Measurements from ENCODE around the gene TLCD2. TPM values are rescaled to one million over a fixed set of nuclear protein-coding genes. Genes with fewer than 3 reads are reported as not detected.

The TLCD2 gene
- total and polyA plus RNA-seq, 2 of the 13 experiments (the other 11 are each of a cell fraction or from before 2014, with no cell fraction given) = 0.90 to 1.1 TPM

GRCh38 chr17:1716912-1717695, 6.9 kb upstream of the TLCD2 start (continued):
- TF ChIP-seq NFE2 (CRISPR knock-in tag; IDR thresholded peaks at IDR 0.05) = peak; percentile 95
- no peak for TF ChIP-seq ISL2 (CRISPR knock-in tag; IDR thresholded peaks at IDR 0.05)
- no peak for TF ChIP-seq ZNF3 (CRISPR knock-in tag; IDR thresholded peaks at IDR 0.05)
- TF ChIP-seq ZBTB10 (CRISPR knock-in tag; IDR thresholded peaks at IDR 0.05; ENCODE audit: borderline replicate concordance) = no peak
- no peak for TF ChIP-seq SRSF9 (IDR thresholded peaks at IDR 0.05; ENCODE audit: borderline replicate concordance, insufficient read depth, low read depth, low read length, poor library complexity, severe bottlenecking)
- TF ChIP-seq ELF3 (CRISPR knock-in tag; IDR thresholded peaks at IDR 0.05) = no peak; the same call in 1 of the 2 replicates
- no peak for TF ChIP-seq ZNF761 (CRISPR knock-in tag; conservative IDR thresholded peaks at IDR 0.05)
- TF ChIP-seq MLX (CRISPR knock-in tag; IDR thresholded peaks at IDR 0.05) = no peak
- TF ChIP-seq ZNF326 (CRISPR knock-in tag; IDR thresholded peaks at IDR 0.05; ENCODE audit: borderline replicate concordance) = no peak
- TF ChIP-seq POGZ (CRISPR knock-in tag; IDR thresholded peaks at IDR 0.05) = peak; percentile 43; the same call in 1 of the 2 replicates
- no peak for TF ChIP-seq NONO (IDR thresholded peaks at IDR 0.05)
- TF ChIP-seq NONO (CRISPR knock-in tag; conservative IDR thresholded peaks at IDR 0.05) = no peak
- no peak for TF ChIP-seq ZEB1 (IDR thresholded peaks at IDR 0.05; ENCODE audit: insufficient replicate concordance, low read depth)
- TF ChIP-seq ZNF772 (CRISPR knock-in tag; IDR thresholded peaks at IDR 0.05) = no peak
- TF ChIP-seq HMG20A (CRISPR knock-in tag; IDR thresholded peaks at IDR 0.05; ENCODE audit: borderline replicate concordance) = no peak; the same call in 1 of the 2 replicates
- TF ChIP-seq ZNF792 (CRISPR knock-in tag; IDR thresholded peaks at IDR 0.05) = no peak
- no peak for TF ChIP-seq SALL2 (CRISPR knock-in tag; IDR thresholded peaks at IDR 0.05)
- no peak for TF ChIP-seq YY1 (IDR thresholded peaks at IDR 0.05; ENCODE audit: insufficient read depth, insufficient replicate concordance, low read depth, low read length)
- no peak for TF ChIP-seq AFF4 (CRISPR knock-in tag; IDR thresholded peaks at IDR 0.05)
- TF ChIP-seq RNF219 (CRISPR knock-in tag; IDR thresholded peaks at IDR 0.05) = no peak
- TF ChIP-seq MTA3 (CRISPR knock-in tag; IDR thresholded peaks at IDR 0.05) = no peak
- TF ChIP-seq NFE2L1 (CRISPR knock-in tag; IDR thresholded peaks at IDR 0.05; ENCODE audit: borderline replicate concordance) = peak; percentile 96

Data from HepG2 (cell line).